Central memory CD8-positive, alpha-beta T cell (primary cell): ENCODE measurements around the gene LMBRD2.
"Not testable (repeated sequence)": the region's sequence is repeated elsewhere in the genome, so short reads cannot be mapped to it uniquely, and the experiment has no call there.

Experiments
- ATAC-seq: fragments of 150-1000 bp; cut with Tn5 transposase; replicated peaks from 2 replicates; pipeline ENCODE4 v1.10.0; 2022; ENCODE audit warnings: mild to moderate bottlenecking, moderate FRiP score, moderate number of reproducible peaks; ENCODE audit not compliant: poor library complexity, severe bottlenecking; ENCODE audit errors: extremely low read depth
- DNase-seq, 2 donors: peaks; one replicate each; pipeline ENCODE4 v3.0.0; 2021; ENCODE audit warnings: low spot score in 2 of 2
- H3K27ac Mint-ChIP-seq: one replicate; pipeline ENCODE4 v1.8.0; 2022; ENCODE audit warnings: low read depth, mild to moderate bottlenecking, moderate library complexity, mixed read lengths
- H3K27me3 Mint-ChIP-seq: one replicate; pipeline ENCODE4 v1.8.0; 2022; ENCODE audit warnings: mixed read lengths
- H3K36me3 Mint-ChIP-seq: one replicate; pipeline ENCODE4 v1.8.0; 2022; ENCODE audit warnings: mild to moderate bottlenecking, moderate library complexity, mixed read lengths; ENCODE audit not compliant: insufficient read depth
- H3K4me1 Mint-ChIP-seq: one replicate; pipeline ENCODE4 v1.8.0; 2022; ENCODE audit warnings: mixed read lengths
- H3K4me3 Mint-ChIP-seq: one replicate; pipeline ENCODE4 v1.8.0; 2022; ENCODE audit warnings: mild to moderate bottlenecking, moderate library complexity, mixed read lengths
- H3K9me3 Mint-ChIP-seq: one replicate; pipeline ENCODE4 v1.8.0; 2022; ENCODE audit warnings: mixed read lengths

LMBRD2 gene

GRCh38 chr5:36133009-36133408, 18.7 kb downstream of the LMBRD2 start:
- Mint-ChIP-seq H3K36me3 (peaks cover 15% of the 10 kb centered on the region), H3K4me1 (peaks cover 25% of the 10 kb centered on the region)
- not testable (repeated sequence) for H3K9me3 Mint-ChIP-seq, H3K27ac Mint-ChIP-seq, H3K4me3 Mint-ChIP-seq, ATAC-seq, H3K27me3 Mint-ChIP-seq, DNase-seq

- Mint-ChIP-seq H3K4me1 (peaks cover 25% of the 10 kb centered on the region), H3K36me3 (peaks cover 16% of the 10 kb centered on the region)
- H3K9me3 Mint-ChIP-seq, H3K27me3 Mint-ChIP-seq, H3K4me3 Mint-ChIP-seq, ATAC-seq, H3K27ac Mint-ChIP-seq, DNase-seq: not testable (repeated sequence)
These were observed 22.0 kb downstream of the LMBRD2 start for GRCh38 chr5:36129666-36130065.

GRCh38 chr5:36128795-36129194, 22.9 kb downstream of the LMBRD2 start:
- H3K27ac Mint-ChIP-seq: no peak overlapping the region
- no peak overlapping the region for H3K4me3 Mint-ChIP-seq
- no peaks in the 10 kb centered on the region for H3K27me3 Mint-ChIP-seq
- H3K9me3 Mint-ChIP-seq: peaks cover 9% of the 10 kb centered on the region
- no peak for DNase-seq
- no peak for ATAC-seq
- H3K4me1 Mint-ChIP-seq: peaks cover 25% of the 10 kb centered on the region
- H3K36me3 Mint-ChIP-seq: peaks cover 19% of the 10 kb centered on the region

GRCh38 chr5:36125868-36126267, 25.8 kb downstream of the LMBRD2 start:
- no peak for DNase-seq
- no peak overlapping the region for H3K27ac Mint-ChIP-seq
- no peaks in the 10 kb centered on the region for H3K27me3 Mint-ChIP-seq
- no peak overlapping the region for H3K4me3 Mint-ChIP-seq
- peaks cover 14% of the 10 kb centered on the region for H3K4me1 Mint-ChIP-seq
- peaks cover 9% of the 10 kb centered on the region for H3K9me3 Mint-ChIP-seq
- peaks cover 22% of the 10 kb centered on the region for H3K36me3 Mint-ChIP-seq
- no peak for ATAC-seq

GRCh38 chr5:36111238-36111637, 40.4 kb downstream of the LMBRD2 start:
- H3K36me3 Mint-ChIP-seq: peaks cover 34% of the 10 kb centered on the region
- H3K4me3 Mint-ChIP-seq: no peak overlapping the region
- DNase-seq (no peak), ATAC-seq (no peak)
- no peaks in the 10 kb centered on the region for H3K4me1 Mint-ChIP-seq
- no peaks in the 10 kb centered on the region for H3K9me3 Mint-ChIP-seq
- no peak overlapping the region for H3K27ac Mint-ChIP-seq
- H3K27me3 Mint-ChIP-seq: no peaks in the 10 kb centered on the region

GRCh38 chr5:36108758-36109460, 42.8 kb downstream of the LMBRD2 start:
- Mint-ChIP-seq H3K4me1 (no peaks in the 10 kb centered on the region), H3K4me3 (no peak overlapping the region), H3K9me3 (no peaks in the 10 kb centered on the region), H3K27me3 (no peaks in the 10 kb centered on the region), H3K27ac (no peak overlapping the region), H3K36me3 (peaks cover 38% of the 10 kb centered on the region)
- ATAC-seq (no peak), DNase-seq (no peak)

GRCh38 chr5:36105819-36106218, 45.9 kb downstream of the LMBRD2 start:
- no peak overlapping the region for H3K4me3 Mint-ChIP-seq
- H3K27ac Mint-ChIP-seq: no peak overlapping the region
- ATAC-seq: no peak
- no peaks in the 10 kb centered on the region for H3K27me3 Mint-ChIP-seq
- no peaks in the 10 kb centered on the region for H3K4me1 Mint-ChIP-seq
- peaks cover 37% of the 10 kb centered on the region for H3K36me3 Mint-ChIP-seq
- no peak for DNase-seq
- no peaks in the 10 kb centered on the region for H3K9me3 Mint-ChIP-seq

GRCh38 chr5:36099748-36100147, 51.9 kb downstream of the LMBRD2 start:
- Mint-ChIP-seq H3K27ac (no peak overlapping the region), H3K4me3 (no peak overlapping the region), H3K4me1 (no peaks in the 10 kb centered on the region), H3K36me3 (peaks cover 10% of the 10 kb centered on the region), H3K9me3 (no peaks in the 10 kb centered on the region), H3K27me3 (no peaks in the 10 kb centered on the region)
- DNase-seq (no peak), ATAC-seq (no peak)

GRCh38 chr5:36096486-36096885, 55.2 kb downstream of the LMBRD2 start:
- H3K4me1 Mint-ChIP-seq: no peaks in the 10 kb centered on the region
- H3K36me3 Mint-ChIP-seq: peaks cover 2% of the 10 kb centered on the region
- H3K9me3 Mint-ChIP-seq: no peaks in the 10 kb centered on the region
- no peak overlapping the region for H3K27ac Mint-ChIP-seq
- H3K27me3 Mint-ChIP-seq: no peaks in the 10 kb centered on the region
- no peak for DNase-seq
- no peak overlapping the region for H3K4me3 Mint-ChIP-seq
- ATAC-seq: no peak

GRCh38 chr5:36089989-36090388, 61.7 kb downstream of the LMBRD2 start:
- ATAC-seq (no peak), DNase-seq (no peak)
- Mint-ChIP-seq H3K36me3 (no peaks in the 10 kb centered on the region), H3K4me3 (no peak overlapping the region), H3K27ac (no peak overlapping the region), H3K4me1 (no peaks in the 10 kb centered on the region), H3K27me3 (peaks cover 23% of the 10 kb centered on the region), H3K9me3 (peaks cover 10% of the 10 kb centered on the region)

GRCh38 chr5:36079200-36079781, 72.4 kb downstream of the LMBRD2 start:
- Mint-ChIP-seq H3K4me1 (no peaks in the 10 kb centered on the region), H3K27ac (no peak overlapping the region), H3K4me3 (no peak overlapping the region), H3K36me3 (no peaks in the 10 kb centered on the region), H3K27me3 (peaks cover 69% of the 10 kb centered on the region), H3K9me3 (no peaks in the 10 kb centered on the region)
- no peak for DNase-seq
- peak; percentile 46 for ATAC-seq

GRCh38 chr5:36078430-36078829, 73.3 kb downstream of the LMBRD2 start:
- Mint-ChIP-seq H3K4me1 (no peaks in the 10 kb centered on the region), H3K4me3 (no peak overlapping the region), H3K9me3 (no peaks in the 10 kb centered on the region), H3K36me3 (no peaks in the 10 kb centered on the region), H3K27ac (no peak overlapping the region), H3K27me3 (peaks cover 61% of the 10 kb centered on the region)
- DNase-seq (no peak), ATAC-seq (no peak)

GRCh38 chr5:36073595-36074216, 78.0 kb downstream of the LMBRD2 start:
- H3K4me3 Mint-ChIP-seq: no peak overlapping the region
- ATAC-seq: peak; percentile 68

More at GRCh38 chr5:36073595-36074216, 78.0 kb downstream of the LMBRD2 start:
- H3K27me3 Mint-ChIP-seq: peaks cover 39% of the 10 kb centered on the region
- no peaks in the 10 kb centered on the region for H3K36me3 Mint-ChIP-seq
- H3K9me3 Mint-ChIP-seq: no peaks in the 10 kb centered on the region
- H3K4me1 Mint-ChIP-seq: peaks cover 9% of the 10 kb centered on the region
- H3K27ac Mint-ChIP-seq: no peak overlapping the region
- DNase-seq: no peak
